HCT116 (cell line): ENCODE results near the gene TCP1. TPM values are rescaled to one million over a fixed set of nuclear protein-coding genes. Genes with fewer than 3 reads are reported as not detected.

Experiments used
- ATAC-seq: fragments of 200-7000 bp; cut with Tn5 transposase; 2 replicates; pipeline ENCODE4 v1.9.1; 2020; ENCODE audit warnings: mild to moderate bottlenecking, moderate library complexity
- BruUV-seq: library from RNA; stranded (reverse); fragments of 400-500 nt; replicated peaks from 2 replicates; lab custom pipeline; 2021; lab: Mats Ljungman, UMichigan
- CTCF ChIA-PET: fragments of 300-600 bp; sonication (Branson Sonifier 250); formaldehyde crosslinking; loops from one replicate; lab custom pipeline; 2021; ENCODE audit warnings: antibody characterized with exemption; lab: Charles Lee
- POLR2A ChIA-PET: fragments of 300-600, 350-600 bp; sonication (Branson Sonifier 250); formaldehyde crosslinking; loops from one replicate; lab custom pipeline; 2021; ENCODE audit warnings: antibody characterized with exemption; lab: Charles Lee
- RAD21 ChIA-PET, 2 experiments: fragments of 300-600 bp; sonication (Branson Sonifier 250); formaldehyde crosslinking; loops; one replicate each; lab custom pipeline; 2023; ENCODE audit warnings: low total read pairs in 2 of 2; ENCODE audit not compliant: uncharacterized antibody in 2 of 2, unreplicated experiment in 2 of 2, low non-redundant PET in 1 of 2; lab: Charles Lee
- DNase-seq: peaks from one replicate; pipeline ENCODE4 v3.0.0-alpha.2; 2010; ENCODE audit warnings: low read depth, low spot score
- H2AFZ ChIP-seq: fragments of 200-600 bp; shearing (Covaris generic), sonication (generic); 2 replicates; pipeline ENCODE4 v1.6.1; 2017; ENCODE audit warnings: low read depth, mixed run types, mixed read lengths, antibody characterized with exemption, low read length; ENCODE audit not compliant: poor library complexity, severe bottlenecking
- H3K27ac ChIP-seq: 2 replicates; pipeline ENCODE4 v1.5.1; 2012; ENCODE audit warnings: low read depth, low read length
- H3K27me3 ChIP-seq: fragments of 200-600 bp; sonication (generic); 2 replicates; pipeline ENCODE4 v1.6.1; 2016; ENCODE audit warnings: mixed run types, low read length, mixed read lengths; ENCODE audit not compliant: insufficient read depth
- H3K36me3 ChIP-seq, 2 experiments: fragments of 200-500 bp in 1 of 2; fragments of 200-600 bp in 1 of 2; sonication (Bioruptor generic) in 1 of 2; sonication (generic) in 1 of 2; 2 replicates each; pipeline versions ENCODE4 v1.5.1 to v1.6.1; 2014 to 2016; ENCODE audit warnings: low read length in 2 of 2, inconsistent platforms in 1 of 2, mixed read lengths in 1 of 2, mixed run types in 1 of 2; ENCODE audit not compliant: insufficient read depth in 2 of 2, control insufficient read depth in 1 of 2
- H3K4me1 ChIP-seq, 2 experiments: fragments of 200-600 bp in 1 of 2; sonication (generic) in 1 of 2; 2 replicates each; pipeline versions ENCODE4 v1.5.1 to v1.6.1; 2012 to 2017; ENCODE audit warnings: low read length in 2 of 2, inconsistent platforms in 1 of 2, mild to moderate bottlenecking in 1 of 2, mixed read lengths in 1 of 2, mixed run types in 1 of 2, moderate library complexity in 1 of 2; ENCODE audit not compliant: insufficient read depth in 2 of 2, control insufficient read depth in 1 of 2
- H3K4me2 ChIP-seq: fragments of 200-600 bp; sonication (generic); 2 replicates; pipeline ENCODE4 v1.6.1; 2017; ENCODE audit warnings: mixed run types, low read length, mixed read lengths
- H3K4me3 ChIP-seq, 2 experiments: fragments of 200-600 bp in 1 of 2; sonication (generic) in 1 of 2; replicated peaks in 1 of 2; 2 replicates each; pipeline ENCODE4 v1.5.1; 2011 to 2016; ENCODE audit warnings: low read length in 2 of 2, control low read depth in 1 of 2, low read depth in 1 of 2, mild to moderate bottlenecking in 1 of 2, mixed read lengths in 1 of 2, mixed run types in 1 of 2
- H3K79me2 ChIP-seq: fragments of 200-600 bp; sonication (generic); 2 replicates; pipeline ENCODE4 v1.6.1; 2017; ENCODE audit warnings: mild to moderate bottlenecking, mixed run types, low read length, moderate library complexity, mixed read lengths; ENCODE audit not compliant: insufficient read depth
- H3K9ac ChIP-seq: fragments of 200-600 bp; sonication (generic); 2 replicates; pipeline ENCODE4 v1.6.1; 2016; ENCODE audit warnings: low read length, mixed read lengths
- H3K9me2 ChIP-seq: fragments of 200-600 bp; sonication (generic), shearing (Covaris generic); 2 replicates; pipeline ENCODE4 v1.6.1; 2017; ENCODE audit warnings: mixed run types, mild to moderate bottlenecking, moderate library complexity; ENCODE audit not compliant: insufficient read depth
- H3K9me3 ChIP-seq, 2 experiments: fragments of 200-500 bp in 1 of 2; fragments of 200-600 bp in 1 of 2; sonication (Bioruptor generic) in 1 of 2; sonication (generic) in 1 of 2; 2 replicates each; pipeline ENCODE4 v1.6.1; 2014 to 2017; ENCODE audit warnings: low read length in 2 of 2, mixed read lengths in 2 of 2, inconsistent platforms in 1 of 2, low read depth in 1 of 2, mild to moderate bottlenecking in 1 of 2, mixed run types in 1 of 2, moderate library complexity in 1 of 2; ENCODE audit not compliant: control insufficient read depth in 1 of 2, insufficient read depth in 1 of 2
- H4K20me1 ChIP-seq: fragments of 200-600 bp; sonication (generic), shearing (Covaris generic); 2 replicates; pipeline ENCODE4 v1.6.1; 2017; ENCODE audit warnings: mixed run types, mild to moderate bottlenecking, moderate library complexity; ENCODE audit not compliant: insufficient read depth
- ATF3 ChIP-seq: IDR thresholded peaks from 2 replicates; pipeline ENCODE4 v1.6.1; 2012
- EGR1 ChIP-seq: IDR thresholded peaks from 2 replicates; pipeline ENCODE4 v1.6.1; 2012; ENCODE audit warnings: low read depth
- EZH2 ChIP-seq: fragments of 200-600 bp; sonication (generic); IDR thresholded peaks from 2 replicates; pipeline ENCODE4 v1.6.1; 2017; ENCODE audit warnings: antibody characterized with exemption, mixed run types
- EZH2phosphoT487 ChIP-seq: fragments of 200-600 bp; IDR thresholded peaks from 2 replicates; pipeline ENCODE4 v1.6.1; 2018; ENCODE audit warnings: antibody characterized with exemption, borderline replicate concordance
- FOSL1 ChIP-seq: IDR thresholded peaks from 2 replicates; pipeline ENCODE4 v1.6.1; 2012; ENCODE audit warnings: low read depth
- MAX ChIP-seq: IDR thresholded peaks from 2 replicates; pipeline ENCODE4 v1.6.1; 2012
- POLR2A ChIP-seq: IDR thresholded peaks from 2 replicates; pipeline ENCODE4 v1.7.0; 2011; ENCODE audit warnings: borderline replicate concordance; ENCODE audit not compliant: insufficient read depth, insufficient read length; ENCODE audit errors: extremely low read depth
- RAD21 ChIP-seq: IDR thresholded peaks from 2 replicates; pipeline ENCODE4 v1.6.1; 2012; ENCODE audit warnings: low read depth, mild to moderate bottlenecking
- REST ChIP-seq: IDR thresholded peaks from 2 replicates; pipeline ENCODE4 v1.6.1; 2012; ENCODE audit warnings: low read depth
- SIN3A ChIP-seq: IDR thresholded peaks from 2 replicates; pipeline ENCODE4 v1.6.1; 2012; ENCODE audit warnings: low read depth
- SP1 ChIP-seq: IDR thresholded peaks from 2 replicates; pipeline ENCODE4 v1.6.1; 2012; ENCODE audit warnings: low read depth
- TCF7L2 ChIP-seq: IDR thresholded peaks from 2 replicates; pipeline ENCODE4 v1.7.0; 2011; ENCODE audit warnings: borderline replicate concordance, inconsistent platforms; ENCODE audit not compliant: insufficient read depth, insufficient read length; ENCODE audit errors: extremely low read depth
- YY1 ChIP-seq: IDR thresholded peaks from 2 replicates; pipeline ENCODE4 v1.6.1; 2011; ENCODE audit warnings: low read length, low read depth, moderate library complexity, mild to moderate bottlenecking; ENCODE audit not compliant: insufficient replicate concordance; ENCODE audit errors: extremely low read depth
- ZBTB33 ChIP-seq: IDR thresholded peaks from 2 replicates; pipeline ENCODE4 v1.6.1; 2011; ENCODE audit warnings: mild to moderate bottlenecking, low read length, moderate library complexity; ENCODE audit not compliant: insufficient replicate concordance; ENCODE audit errors: extremely low read depth
- ZFX ChIP-seq: fragments of 450-650 bp; IDR thresholded peaks from 2 replicates; pipeline ENCODE4 v1.6.1; 2017
- ZNF274 ChIP-seq: fragments of 200-500 bp; sonication (Bioruptor generic); IDR thresholded peaks from 2 replicates; pipeline ENCODE4 v1.6.1; 2014; ENCODE audit warnings: mild to moderate bottlenecking, low read depth, low read length, inconsistent platforms
- intact Hi-C: fragments of 100-400 bp; cut with micrococcal nuclease; formaldehyde crosslinking; loops from 2 replicates; pipeline ENCODE4 v1.10.0; 2022
- total RNA-seq: library from RNA; stranded (reverse); gene quantifications from one replicate; pipeline ENCODE4 v1.2.1, GENCODE V29; 2021; ENCODE audit not compliant: unreplicated experiment

The TCP1 gene
- total RNA-seq, 1 experiment from 2014 or later = 447 TPM

- Histone ChIP-seq H3K27ac (no peak overlapping the region), H3K79me2 (no peaks in the 10 kb centered on the region), H3K9me3 (no peaks in the 10 kb centered on the region), H3K4me2 (no peak overlapping the region), H3K27me3 (no peaks in the 10 kb centered on the region), H3K4me3 (no peak overlapping the region), H4K20me1 (no peaks in the 10 kb centered on the region), H3K4me1 (no peaks in the 10 kb centered on the region), H3K9ac (no peak overlapping the region), H3K9me2 (no peaks in the 10 kb centered on the region)
- CTCF ChIA-PET = no interaction called here
- BruUV-seq = no TSS peak
- intact Hi-C loops = no loop called here
- ATAC-seq (no peak), DNase-seq (no peak)
- RAD21 ChIA-PET = no interaction called here
- TF ChIP-seq SP1 (no peak), ZFX (no peak), YY1 (no peak), SIN3A (no peak), EZH2 (no peak), ATF3 (no peak), ZNF274 (no peak), POLR2A (no peak), TCF7L2 (no peak), MAX (no peak), EZH2phosphoT487 (no peak), FOSL1 (no peak), EGR1 (no peak), ZBTB33 (no peak), REST (no peak), RAD21 (no peak)
- TF ChIP-seq, all 23 proteins: peak for 0
- H2AFZ ChIP-seq = no peak overlapping the region
- POLR2A ChIA-PET = interaction anchor here (1.6 kb wide), 1 partner anchor 8 kb away, joined by 3 read pairs; the partner anchor contains the start of gene ACAT2
- peaks cover 4 to 12% of the 10 kb centered on the region in 2 experiments; a peak in 3 of 4 replicates for H3K36me3 ChIP-seq
These were observed 19.9 kb downstream of the TCP1 start for GRCh38 chr6:159769470-159769869.
